Lower leg skin (tissue), 3 donors: Measurements from ENCODE around the gene ATP4B.

Experiments used
- POLR2A ChIP-seq, 2 donors: fragments of 450-650 bp; IDR thresholded peaks; one replicate each; pipeline ENCODE4 v1.6.1; 2016 to 2017; ENCODE audit warnings: antibody characterized with exemption in 2 of 2, mild to moderate bottlenecking in 1 of 2, moderate library complexity in 1 of 2
- TF ChIP-seq, protein P1 (sequence below), 3 donors: fragments of 450-650 bp; IDR thresholded peaks; one replicate each; pipeline ENCODE4 v1.5.1; 2016; ENCODE audit warnings: antibody characterized with exemption in 3 of 3, mild to moderate bottlenecking in 3 of 3, moderate library complexity in 2 of 3

DNA sequence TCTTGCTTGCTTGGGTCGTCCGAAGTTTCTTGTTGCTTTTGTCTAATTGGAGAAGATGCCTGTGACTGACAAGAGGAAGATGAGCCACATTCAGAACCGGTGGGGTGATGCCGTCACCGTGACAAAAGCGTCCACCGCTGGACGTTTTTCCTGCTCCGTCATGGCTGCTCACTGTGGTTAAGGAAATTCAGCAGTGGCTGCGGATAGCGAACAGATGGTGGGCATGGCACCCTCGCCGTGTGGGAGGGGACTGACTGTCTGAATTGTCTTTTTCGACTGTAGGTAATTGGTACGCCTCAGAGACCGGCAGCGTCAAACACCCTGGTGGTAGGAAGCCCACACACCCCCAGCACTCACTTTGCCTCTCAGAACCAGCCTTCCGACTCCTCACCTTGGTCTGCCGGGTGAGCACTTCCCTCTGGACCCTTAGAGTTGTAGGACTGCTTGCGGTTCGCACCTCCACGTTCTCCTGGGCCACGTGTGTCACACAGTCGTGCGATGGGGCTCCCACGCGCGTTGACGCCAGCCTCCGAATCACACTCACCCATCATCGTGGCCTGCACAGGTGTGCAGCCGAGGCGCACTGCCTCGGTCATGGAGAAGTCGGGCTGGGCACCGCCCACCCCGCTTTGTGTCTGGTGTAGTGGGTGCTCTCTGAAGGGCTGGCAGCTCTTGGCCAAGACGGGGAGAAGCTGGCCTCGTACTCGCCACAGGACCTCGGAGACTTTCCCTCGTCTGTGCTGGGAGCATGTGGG, 26.5 kb downstream of the ATP4B start:
- TF ChIP-seq, protein P1, sequence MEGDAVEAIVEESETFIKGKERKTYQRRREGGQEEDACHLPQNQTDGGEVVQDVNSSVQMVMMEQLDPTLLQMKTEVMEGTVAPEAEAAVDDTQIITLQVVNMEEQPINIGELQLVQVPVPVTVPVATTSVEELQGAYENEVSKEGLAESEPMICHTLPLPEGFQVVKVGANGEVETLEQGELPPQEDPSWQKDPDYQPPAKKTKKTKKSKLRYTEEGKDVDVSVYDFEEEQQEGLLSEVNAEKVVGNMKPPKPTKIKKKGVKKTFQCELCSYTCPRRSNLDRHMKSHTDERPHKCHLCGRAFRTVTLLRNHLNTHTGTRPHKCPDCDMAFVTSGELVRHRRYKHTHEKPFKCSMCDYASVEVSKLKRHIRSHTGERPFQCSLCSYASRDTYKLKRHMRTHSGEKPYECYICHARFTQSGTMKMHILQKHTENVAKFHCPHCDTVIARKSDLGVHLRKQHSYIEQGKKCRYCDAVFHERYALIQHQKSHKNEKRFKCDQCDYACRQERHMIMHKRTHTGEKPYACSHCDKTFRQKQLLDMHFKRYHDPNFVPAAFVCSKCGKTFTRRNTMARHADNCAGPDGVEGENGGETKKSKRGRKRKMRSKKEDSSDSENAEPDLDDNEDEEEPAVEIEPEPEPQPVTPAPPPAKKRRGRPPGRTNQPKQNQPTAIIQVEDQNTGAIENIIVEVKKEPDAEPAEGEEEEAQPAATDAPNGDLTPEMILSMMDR (IDR thresholded peaks at IDR 0.05) = no peak
- no peak for TF ChIP-seq POLR2A (IDR thresholded peaks at IDR 0.05)
